Nephron progenitor cell (in vitro differentiated cells): ENCODE measurements around the gene PKD2L1.
A peak's percentile ranks its signal among the peaks of the same experiment; 100 is the strongest.

Source experiments
- DNase-seq: peaks from one replicate; pipeline ENCODE4 v3.0.0; 2021
- H3K27ac Mint-ChIP-seq: 2 replicates; pipeline ENCODE4 v1.8.0; 2021; ENCODE audit warnings: mild to moderate bottlenecking, moderate library complexity, mixed read lengths
- H3K27me3 Mint-ChIP-seq: 2 replicates; pipeline ENCODE4 v1.8.0; 2021; ENCODE audit warnings: mild to moderate bottlenecking, low read depth, mixed read lengths; ENCODE audit not compliant: poor library complexity
- H3K36me3 Mint-ChIP-seq: 2 replicates; pipeline ENCODE4 v1.8.0; 2021; ENCODE audit warnings: low read depth, mixed read lengths
- H3K4me1 Mint-ChIP-seq: 2 replicates; pipeline ENCODE4 v1.8.0; 2021; ENCODE audit warnings: mixed read lengths
- H3K4me3 Mint-ChIP-seq: 2 replicates; pipeline ENCODE4 v1.8.0; 2021; ENCODE audit warnings: mild to moderate bottlenecking, moderate library complexity, mixed read lengths
- H3K9me3 Mint-ChIP-seq: 2 replicates; pipeline ENCODE4 v1.8.0; 2021; ENCODE audit warnings: mild to moderate bottlenecking, moderate library complexity, mixed read lengths
- TF ChIP-seq, protein P1 (sequence below): fragments of 200-600 bp; sonication (generic); IDR thresholded peaks from 2 replicates; pipeline ENCODE4 v1.5.0; 2021; ENCODE audit warnings: antibody characterized with exemption

Gene PKD2L1

GRCh38 chr10:100333106-100333505 is 3.1 kb upstream of the PKD2L1 start:
- Mint-ChIP-seq H3K36me3 (no peaks in the 10 kb centered on the region), H3K27ac (no peak overlapping the region), H3K4me3 (no peak overlapping the region), H3K27me3 (peaks cover 29% of the 10 kb centered on the region), H3K9me3 (no peaks in the 10 kb centered on the region), H3K4me1 (peaks cover 10% of the 10 kb centered on the region)
- TF ChIP-seq, protein P1, sequence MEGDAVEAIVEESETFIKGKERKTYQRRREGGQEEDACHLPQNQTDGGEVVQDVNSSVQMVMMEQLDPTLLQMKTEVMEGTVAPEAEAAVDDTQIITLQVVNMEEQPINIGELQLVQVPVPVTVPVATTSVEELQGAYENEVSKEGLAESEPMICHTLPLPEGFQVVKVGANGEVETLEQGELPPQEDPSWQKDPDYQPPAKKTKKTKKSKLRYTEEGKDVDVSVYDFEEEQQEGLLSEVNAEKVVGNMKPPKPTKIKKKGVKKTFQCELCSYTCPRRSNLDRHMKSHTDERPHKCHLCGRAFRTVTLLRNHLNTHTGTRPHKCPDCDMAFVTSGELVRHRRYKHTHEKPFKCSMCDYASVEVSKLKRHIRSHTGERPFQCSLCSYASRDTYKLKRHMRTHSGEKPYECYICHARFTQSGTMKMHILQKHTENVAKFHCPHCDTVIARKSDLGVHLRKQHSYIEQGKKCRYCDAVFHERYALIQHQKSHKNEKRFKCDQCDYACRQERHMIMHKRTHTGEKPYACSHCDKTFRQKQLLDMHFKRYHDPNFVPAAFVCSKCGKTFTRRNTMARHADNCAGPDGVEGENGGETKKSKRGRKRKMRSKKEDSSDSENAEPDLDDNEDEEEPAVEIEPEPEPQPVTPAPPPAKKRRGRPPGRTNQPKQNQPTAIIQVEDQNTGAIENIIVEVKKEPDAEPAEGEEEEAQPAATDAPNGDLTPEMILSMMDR: no peak
- no peak for DNase-seq

DNA sequence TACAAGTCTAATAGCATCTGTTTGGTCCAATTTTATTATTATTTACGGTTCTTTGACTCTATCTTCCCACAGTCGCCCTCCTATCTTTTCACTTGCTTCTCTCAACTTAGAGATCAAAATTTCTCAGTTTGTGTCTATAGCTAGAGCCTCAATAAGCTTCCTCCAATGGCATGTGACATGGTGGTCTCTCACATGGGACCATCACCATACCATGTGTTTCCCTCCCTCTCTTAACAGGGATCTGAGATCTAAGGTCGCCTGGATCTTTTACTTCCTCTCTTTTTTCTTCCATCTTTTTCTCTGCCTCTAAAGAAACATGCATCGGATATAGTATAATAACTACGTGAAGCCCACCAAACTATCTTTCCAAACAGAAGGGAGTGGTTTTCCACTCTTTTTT is 1.8 kb downstream of the PKD2L1 start:
- DNase-seq: no peak
- TF ChIP-seq, protein P1: no peak
- H3K27ac Mint-ChIP-seq: no peak overlapping the region
- H3K4me1 Mint-ChIP-seq: peaks cover 10% of the 10 kb centered on the region
- H3K36me3 Mint-ChIP-seq: no peaks in the 10 kb centered on the region
- no peak overlapping the region for H3K4me3 Mint-ChIP-seq
- peaks cover 55% of the 10 kb centered on the region for H3K27me3 Mint-ChIP-seq
- no peaks in the 10 kb centered on the region for H3K9me3 Mint-ChIP-seq

- TF ChIP-seq, protein P1: no peak
- Mint-ChIP-seq H3K36me3 (no peaks in the 10 kb centered on the region), H3K9me3 (no peaks in the 10 kb centered on the region), H3K27ac (no peak overlapping the region), H3K27me3 (peaks cover 52% of the 10 kb centered on the region), H3K4me1 (peaks cover 10% of the 10 kb centered on the region), H3K4me3 (no peak overlapping the region)
- DNase-seq: no peak
Measured at GRCh38 chr10:100327718-100328009, 2.4 kb downstream of the PKD2L1 start.

DNA sequence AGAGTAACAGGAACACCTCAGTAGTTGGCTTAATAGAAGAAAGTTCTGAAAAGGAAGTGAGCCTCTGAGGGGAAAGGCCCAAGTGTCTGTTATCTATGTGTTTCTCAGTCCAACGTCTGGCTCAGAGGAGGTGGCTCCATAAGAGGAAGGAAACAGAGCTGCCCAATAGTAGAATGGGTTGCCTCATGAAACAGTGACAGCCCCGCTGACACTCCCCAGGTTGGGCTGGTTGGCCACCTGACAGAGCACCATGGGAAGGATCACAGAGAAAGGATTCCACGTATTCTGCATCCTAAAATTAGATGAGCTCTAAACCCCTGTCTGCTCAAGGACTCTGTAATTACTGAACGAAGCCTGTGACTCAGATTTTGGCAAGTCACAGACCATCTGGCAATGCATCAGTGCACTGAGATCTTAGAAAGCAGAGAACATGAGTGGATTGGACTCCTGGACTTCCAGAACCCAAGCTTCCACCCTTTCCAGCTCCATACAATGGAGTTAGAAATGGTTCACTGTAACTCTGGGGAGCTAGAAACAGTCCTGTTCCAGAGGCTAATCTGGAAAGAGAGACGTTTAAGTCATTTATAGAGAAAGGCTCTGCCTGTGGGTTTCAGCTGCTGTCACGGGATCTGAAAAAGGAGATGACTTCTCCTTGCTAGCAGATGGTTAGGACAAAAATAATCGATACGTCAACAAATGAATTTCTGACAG is 2.9 kb downstream of the PKD2L1 start:
- DNase-seq: no peak
- Mint-ChIP-seq H3K27ac (no peak overlapping the region), H3K9me3 (no peaks in the 10 kb centered on the region), H3K4me1 (peaks cover 10% of the 10 kb centered on the region), H3K4me3 (no peak overlapping the region), H3K27me3 (peaks cover 51% of the 10 kb centered on the region), H3K36me3 (no peaks in the 10 kb centered on the region)
- TF ChIP-seq, protein P1: no peak

DNA sequence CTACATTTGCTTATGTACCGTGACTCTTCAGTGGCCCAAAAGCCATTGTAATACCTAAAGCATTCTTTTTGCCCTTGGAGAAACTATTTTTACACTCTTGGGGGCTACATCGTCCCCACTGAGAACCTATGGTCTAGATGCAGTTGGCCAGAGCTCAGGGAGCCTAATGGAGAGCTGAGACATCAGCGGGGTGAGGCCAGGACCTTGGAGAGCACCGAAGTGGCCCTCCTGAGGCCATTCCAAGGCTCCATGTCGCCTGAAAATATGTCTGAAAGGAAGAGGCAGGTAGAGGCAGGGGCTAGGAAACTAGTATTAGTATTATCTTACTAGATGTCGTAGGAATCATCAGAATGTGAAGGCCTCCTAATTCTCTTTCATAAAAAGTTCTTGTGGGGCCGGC is 4.9 kb downstream of the PKD2L1 start:
- Mint-ChIP-seq H3K4me3 (no peak overlapping the region), H3K27ac (no peak overlapping the region), H3K9me3 (no peaks in the 10 kb centered on the region), H3K36me3 (no peaks in the 10 kb centered on the region), H3K27me3 (peaks cover 60% of the 10 kb centered on the region), H3K4me1 (peaks cover 3% of the 10 kb centered on the region)
- peak; percentile 76 for DNase-seq
- TF ChIP-seq, protein P1: no peak

- Mint-ChIP-seq H3K9me3 (no peaks in the 10 kb centered on the region), H3K4me3 (no peak overlapping the region), H3K27me3 (peaks cover 50% of the 10 kb centered on the region), H3K4me1 (peaks cover 4% of the 10 kb centered on the region), H3K36me3 (no peaks in the 10 kb centered on the region), H3K27ac (no peak overlapping the region)
- DNase-seq: no peak
- TF ChIP-seq, protein P1: no peak
Measured at GRCh38 chr10:100319707-100320402, 10.2 kb downstream of the PKD2L1 start.
